Stomach (tissue), 9 donors: ENCODE data around the gene OR14J1. TPM values are rescaled to one million over a fixed set of nuclear protein-coding genes. Genes with fewer than 3 reads are reported as not detected.
"Not testable (repeated sequence)": the region's sequence is repeated elsewhere in the genome, so short reads cannot be mapped to it uniquely, and the experiment has no call there.

ENCODE experiments used
- DNase-seq, 2 donors: peaks; one replicate each; pipeline versions ENCODE4 v3.0.0 to v3.0.0-alpha.2; 2013 to 2019
- H3K27ac ChIP-seq, 5 donors: fragments of 200-600 bp in 4 of 5; sonication (generic) in 4 of 5; one replicate each; pipeline ENCODE4 v1.5.1; 2013 to 2019; ENCODE audit warnings: mild to moderate bottlenecking in 1 of 5, moderate library complexity in 1 of 5
- H3K27me3 ChIP-seq, 3 donors: fragments of 200-600 bp; sonication (generic); one replicate each; pipeline ENCODE4 v1.5.1; 2017 to 2019; ENCODE audit warnings: mixed run types in 1 of 3
- H3K36me3 ChIP-seq, 4 donors: fragments of 200-600 bp; sonication (generic); 1 replicate in 3 of 4; 2 replicates in 1 of 4; pipeline ENCODE4 v1.5.1; 2016 to 2019
- H3K4me1 ChIP-seq, 4 donors: fragments of 200-600 bp; sonication (generic); one replicate each; pipeline ENCODE4 v1.5.1; 2016 to 2019
- H3K4me3 ChIP-seq, 4 donors: fragments of 200-600 bp; sonication (generic) in 3 of 4; one replicate each; pipeline ENCODE4 v1.5.1; 2016 to 2019; ENCODE audit warnings: mild to moderate bottlenecking in 1 of 4
- H3K9me3 ChIP-seq, 4 donors: fragments of 200-600 bp; sonication (generic); one replicate each; pipeline ENCODE4 v1.5.1; 2016 to 2019
- EP300 ChIP-seq: sonication (generic); formaldehyde crosslinking; IDR thresholded peaks from one replicate; pipeline ENCODE4 v1.6.1; 2017; ENCODE audit warnings: antibody characterized with exemption
- POLR2A ChIP-seq, 4 donors: fragments of 450-650 bp; IDR thresholded peaks; one replicate each; pipeline ENCODE4 v1.6.1; 2016; ENCODE audit warnings: antibody characterized with exemption in 4 of 4, control low read depth in 2 of 4, mild to moderate bottlenecking in 1 of 4, moderate library complexity in 1 of 4
- POLR2AphosphoS5 ChIP-seq, 3 donors: sonication (generic); formaldehyde crosslinking; IDR thresholded peaks; one replicate each; pipeline ENCODE4 v1.6.1; 2016; ENCODE audit warnings: antibody characterized with exemption in 3 of 3
- WGBS, 5 donors: extraction: QIAGEN DNeasy Blood & Tissue Kit in 3 of 5; methylation state at CpG; one replicate each; pipeline versions ENCODE4 v1.1.5 to v1.1.7; 2013 to 2018; 5-methylcytosine and 5-hydroxymethylcytosine counted together
- intact Hi-C: fragments of 100-400 bp; cut with DNase I; formaldehyde crosslinking; loops from one replicate; pipeline ENCODE4 v1.15.1; 2023; ENCODE audit warnings: low total_unique reads
- polyA plus RNA-seq, 3 donors: library from polyadenylated mRNA; stranded (reverse); fragments of 200-250 nt; gene quantifications; one replicate each; pipeline ENCODE4 v1.2.3, GENCODE V29; 2013
- total RNA-seq, 5 donors: library from RNA; depleted of rRNA; stranded (reverse); fragments of >200 nt; gene quantifications; one replicate each; pipeline versions ENCODE4 v1.1.0 to v1.2.3, GENCODE V29; 2014 to 2016
- TF ChIP-seq, protein P1 (sequence below), 7 experiments: fragments of 450-650 bp in 4 of 7; fragments of 200-600 bp in 3 of 7; sonication (generic) in 3 of 7; IDR thresholded peaks; one replicate each; pipeline ENCODE4 v1.5.1; 2016 to 2019; ENCODE audit warnings: antibody characterized with exemption in 7 of 7, control low read depth in 2 of 7, mild to moderate bottlenecking in 1 of 7
- donor health status: healthy with polysubstance abuse.
- donor health status: Bipolar disorder and iron deficiency.
- donor health status: healthy.

Gene OR14J1
- total and polyA plus RNA-seq, 8 donors: 0.18 TPM; not detected in 7

DNA sequence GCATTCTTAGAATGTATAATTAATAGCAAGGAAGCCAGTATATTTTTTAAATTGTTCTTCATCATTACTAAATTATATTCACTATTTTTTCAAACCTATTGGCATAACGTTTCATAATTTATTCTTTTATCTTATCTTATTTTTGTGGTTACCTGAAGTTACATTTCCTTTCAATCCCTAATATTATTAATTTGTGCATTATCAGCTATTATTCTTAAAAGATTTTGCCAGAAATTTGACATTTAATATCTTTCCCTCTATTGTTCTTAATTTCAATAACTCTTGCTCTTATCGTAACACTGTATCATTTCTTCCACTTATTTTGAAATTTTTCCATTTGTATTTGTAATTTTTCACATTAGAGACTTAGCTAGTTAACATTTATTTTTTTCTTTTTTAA is 18.4 kb downstream of the OR14J1 start:
- intact Hi-C loops: no loop called here
- Histone ChIP-seq H3K4me3 (no peak overlapping the region), H3K27me3 (no peaks in the 10 kb centered on the region), H3K27ac (no peak overlapping the region), H3K9me3 (no peaks in the 10 kb centered on the region), H3K4me1 (no peaks in the 10 kb centered on the region), H3K36me3 (no peaks in the 10 kb centered on the region)
- DNase-seq: no peak
- TF ChIP-seq EP300 (no peak), POLR2A (IDR thresholded peaks at IDR 0.05) (no peak), POLR2AphosphoS5 (IDR thresholded peaks at IDR 0.05) (no peak)
- TF ChIP-seq, protein P1, sequence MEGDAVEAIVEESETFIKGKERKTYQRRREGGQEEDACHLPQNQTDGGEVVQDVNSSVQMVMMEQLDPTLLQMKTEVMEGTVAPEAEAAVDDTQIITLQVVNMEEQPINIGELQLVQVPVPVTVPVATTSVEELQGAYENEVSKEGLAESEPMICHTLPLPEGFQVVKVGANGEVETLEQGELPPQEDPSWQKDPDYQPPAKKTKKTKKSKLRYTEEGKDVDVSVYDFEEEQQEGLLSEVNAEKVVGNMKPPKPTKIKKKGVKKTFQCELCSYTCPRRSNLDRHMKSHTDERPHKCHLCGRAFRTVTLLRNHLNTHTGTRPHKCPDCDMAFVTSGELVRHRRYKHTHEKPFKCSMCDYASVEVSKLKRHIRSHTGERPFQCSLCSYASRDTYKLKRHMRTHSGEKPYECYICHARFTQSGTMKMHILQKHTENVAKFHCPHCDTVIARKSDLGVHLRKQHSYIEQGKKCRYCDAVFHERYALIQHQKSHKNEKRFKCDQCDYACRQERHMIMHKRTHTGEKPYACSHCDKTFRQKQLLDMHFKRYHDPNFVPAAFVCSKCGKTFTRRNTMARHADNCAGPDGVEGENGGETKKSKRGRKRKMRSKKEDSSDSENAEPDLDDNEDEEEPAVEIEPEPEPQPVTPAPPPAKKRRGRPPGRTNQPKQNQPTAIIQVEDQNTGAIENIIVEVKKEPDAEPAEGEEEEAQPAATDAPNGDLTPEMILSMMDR (IDR thresholded peaks at IDR 0.05): no peak
- WGBS, 5 donors: 65 to 76% (median 72%) methylated on average over 2 of the region's 2 CpGs

DNA sequence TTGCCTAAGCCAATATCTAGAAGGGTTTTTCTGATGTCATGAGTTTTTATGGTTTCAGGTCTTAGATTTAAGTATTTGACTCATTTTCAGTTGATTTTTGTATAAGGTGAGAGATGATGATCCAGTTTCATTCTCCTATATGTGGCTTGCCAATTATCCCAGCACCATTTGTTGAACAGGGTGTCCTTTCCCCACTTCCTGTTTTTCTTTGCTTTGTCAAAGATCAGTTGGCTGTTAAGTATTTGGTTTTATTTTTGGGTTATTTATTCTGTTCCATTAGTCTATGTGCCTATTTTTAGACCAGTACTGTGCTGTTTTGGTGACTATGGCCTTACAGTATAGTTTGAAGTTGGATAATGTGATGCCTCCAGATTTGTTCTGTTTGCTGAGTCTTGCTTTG is 21.8 kb downstream of the OR14J1 start:
- H3K4me1 ChIP-seq, intact Hi-C loops: not testable (repeated sequence)

DNA sequence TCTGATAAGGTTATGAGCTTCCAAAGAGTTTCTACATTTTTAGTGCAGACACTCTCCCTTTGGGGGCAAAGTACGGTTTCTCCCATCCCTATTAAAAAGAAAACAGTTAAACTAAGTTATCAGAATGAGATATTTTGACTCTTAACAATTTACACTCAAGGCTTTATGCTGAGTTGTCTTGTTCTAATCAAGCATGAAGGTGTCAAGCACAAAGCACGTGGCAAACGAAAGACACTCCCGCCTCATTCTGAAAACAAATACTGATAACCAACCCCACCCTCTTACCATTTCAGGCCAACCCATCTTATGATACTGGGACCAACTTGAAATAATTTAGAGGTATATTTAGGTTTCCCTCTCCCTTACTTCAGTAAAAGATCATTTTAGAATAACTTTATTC is 24.3 kb downstream of the OR14J1 start:
- TF ChIP-seq EP300 (no peak), POLR2AphosphoS5 (IDR thresholded peaks at IDR 0.05) (no peak), POLR2A (IDR thresholded peaks at IDR 0.05) (no peak)
- TF ChIP-seq, protein P1 (IDR thresholded peaks at IDR 0.05): no peak
- DNase-seq: no peak
- Histone ChIP-seq H3K36me3 (no peaks in the 10 kb centered on the region), H3K27me3 (no peaks in the 10 kb centered on the region), H3K4me1 (no peaks in the 10 kb centered on the region), H3K9me3 (no peaks in the 10 kb centered on the region), H3K27ac (no peak overlapping the region), H3K4me3 (no peak overlapping the region)
- WGBS, 5 donors: 33 to 70% (median 46%) methylated on average over 4 of the region's 4 CpGs
- intact Hi-C loops: no loop called here

More for the DNA sequence above, 21.8 kb downstream of the OR14J1 start:
- not testable (repeated sequence) for H3K9me3 ChIP-seq, H3K27me3 ChIP-seq, H3K36me3 ChIP-seq, H3K4me3 ChIP-seq, DNase-seq, H3K27ac ChIP-seq

DNA sequence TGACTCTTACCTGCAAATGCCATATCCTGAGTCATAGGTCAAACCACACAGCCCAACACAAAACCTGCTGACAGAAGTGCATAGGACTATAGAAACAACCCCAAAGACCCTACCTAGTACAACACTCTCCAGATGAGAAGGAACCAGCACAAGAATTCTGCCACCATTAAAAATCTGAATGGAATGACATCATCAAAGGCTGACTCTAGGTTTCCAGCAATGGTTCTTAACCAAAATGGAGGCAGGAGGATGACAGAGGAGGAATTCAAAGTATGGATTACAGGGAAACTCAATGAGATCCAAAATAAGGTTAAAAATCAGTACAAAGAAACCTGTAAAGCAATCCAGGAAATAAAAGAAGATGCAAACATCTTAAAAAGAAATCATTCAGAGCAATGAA is 31.2 kb downstream of the OR14J1 start:
- Histone ChIP-seq H3K4me1 (no peaks in the 10 kb centered on the region), H3K4me3 (no peak overlapping the region), H3K27me3 (peaks cover 0 to 5% (median 0%) of the 10 kb centered on the region in 3 donors), H3K27ac (no peak overlapping the region), H3K36me3 (no peaks in the 10 kb centered on the region), H3K9me3 (no peaks in the 10 kb centered on the region)
- no peak for DNase-seq
- intact Hi-C loops: no loop called here
- TF ChIP-seq POLR2A (IDR thresholded peaks at IDR 0.05) (no peak), EP300 (no peak), POLR2AphosphoS5 (IDR thresholded peaks at IDR 0.05) (no peak)
- TF ChIP-seq, protein P1 (IDR thresholded peaks at IDR 0.05): no peak

DNA sequence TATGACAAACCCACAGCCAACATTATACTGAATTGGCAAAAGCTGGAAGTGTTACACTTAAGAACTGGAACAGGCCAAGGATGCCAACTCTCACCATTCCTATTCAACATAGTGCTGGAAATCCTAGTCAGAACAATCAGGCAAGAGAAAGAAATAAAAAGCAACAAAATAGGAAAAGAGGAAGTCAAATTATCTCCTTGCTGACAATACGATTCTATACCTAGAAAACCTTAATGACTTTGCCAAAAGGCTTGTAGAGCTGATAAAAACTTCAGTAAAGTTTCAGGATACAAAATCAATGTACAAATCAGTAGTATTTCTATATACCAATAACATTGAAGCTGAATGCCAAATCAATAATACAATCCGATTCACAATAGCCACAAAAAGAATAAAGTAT is 34.8 kb downstream of the OR14J1 start:
- H3K36me3 ChIP-seq: no peaks in the 10 kb centered on the region
- H3K27ac ChIP-seq: no peak overlapping the region
- no peaks in the 10 kb centered on the region for H3K4me1 ChIP-seq
- no peak for TF ChIP-seq POLR2A (IDR thresholded peaks at IDR 0.05)
- TF ChIP-seq POLR2AphosphoS5 (IDR thresholded peaks at IDR 0.05): no peak
- TF ChIP-seq EP300: no peak
- TF ChIP-seq, protein P1 (IDR thresholded peaks at IDR 0.05): no peak
- DNase-seq: no peak
- no peak overlapping the region for H3K4me3 ChIP-seq
- peaks cover 0 to 5% (median 0%) of the 10 kb centered on the region in 3 donors for H3K27me3 ChIP-seq
- H3K9me3 ChIP-seq: no peaks in the 10 kb centered on the region
- intact Hi-C loops: no loop called here
- WGBS, 5 donors: 61 to 80% (median 75%) methylated on average over 2 of the region's 2 CpGs
